B cell (primary cell): ENCODE measurements around the gene TMEM14B. TPM values are rescaled to one million over a fixed set of nuclear protein-coding genes. Genes with fewer than 3 reads are reported as not detected.

Experiments
- ATAC-seq: fragments of 200-7000 bp; cut with Tn5 transposase; one replicate; pipeline ENCODE4 v1.10.0; 2021; ENCODE audit warnings: low read depth, mild to moderate bottlenecking, moderate number of reproducible peaks, moderate library complexity
- CTCF ChIA-PET: fragments of 350-600 bp; sonication (Branson Sonifier 250); formaldehyde crosslinking; loops from one replicate; lab custom pipeline; 2021; ENCODE audit warnings: antibody characterized with exemption, inconsistent platforms; lab: Charles Lee
- POLR2A ChIA-PET: fragments of 350-600 bp; sonication (Branson Sonifier 250); formaldehyde crosslinking; loops from one replicate; lab custom pipeline; 2021; ENCODE audit warnings: antibody characterized with exemption; lab: Charles Lee
- DNase-seq: peaks from one replicate; pipeline ENCODE4 v3.0.0; 2013
- H2AFZ ChIP-seq: 2 replicates; pipeline ENCODE4 v1.6.1; 2012; ENCODE audit warnings: mild to moderate bottlenecking, low read depth, low read length; ENCODE audit not compliant: insufficient read depth, poor library complexity, severe bottlenecking
- H3K27ac ChIP-seq, 2 donors: 1 replicate in 1 of 2; 2 replicates in 1 of 2; pipeline ENCODE4 v1.5.1; 2012 to 2013; ENCODE audit warnings: low read length in 2 of 2, mild to moderate bottlenecking in 2 of 2, moderate library complexity in 1 of 2
- H3K27me3 ChIP-seq, 4 experiments: fragments of 200-600 bp in 1 of 4; sonication (generic) in 1 of 4; replicated peaks in 1 of 4; 1 replicate in 2 of 4; 2 replicates in 2 of 4; pipeline versions ENCODE4 v1.6.1 to v1.7.0; 2013 to 2016; ENCODE audit warnings: low read length in 3 of 4, mild to moderate bottlenecking in 2 of 4, mixed read lengths in 1 of 4, moderate library complexity in 1 of 4; ENCODE audit not compliant: insufficient read depth in 4 of 4, control insufficient read depth in 3 of 4; ENCODE audit errors: control extremely low read depth in 1 of 4
- H3K36me3 ChIP-seq, 2 experiments: replicated peaks in 1 of 2; 1 replicate in 1 of 2; 2 replicates in 1 of 2; pipeline versions ENCODE4 v1.6.1 to v1.7.1; 2013; ENCODE audit warnings: low read length in 1 of 2; ENCODE audit not compliant: insufficient read depth in 2 of 2, control insufficient read depth in 1 of 2; ENCODE audit errors: control extremely low read depth in 1 of 2, extremely low read depth in 1 of 2
- H3K4me1 ChIP-seq, 2 donors: fragments of 200-600 bp in 1 of 2; sonication (generic) in 1 of 2; 1 replicate in 1 of 2; 2 replicates in 1 of 2; pipeline versions ENCODE4 v1.5.1 to v1.6.1; 2013 to 2017; ENCODE audit warnings: low read length in 2 of 2; ENCODE audit not compliant: control insufficient read depth in 2 of 2, insufficient read depth in 2 of 2
- H3K4me2 ChIP-seq: replicated peaks from 2 replicates; pipeline ENCODE3; 2012; ENCODE audit warnings: mild to moderate bottlenecking, low read depth, low read length; ENCODE audit not compliant: poor library complexity, severe bottlenecking
- H3K4me3 ChIP-seq, 5 experiments: fragments of 200-600 bp in 1 of 5; sonication (generic) in 1 of 5; 1 replicate in 3 of 5; 2 replicates in 2 of 5; pipeline versions ENCODE4 v1.5.1 to v1.7.0; 2011 to 2016; ENCODE audit warnings: low read length in 4 of 5, mild to moderate bottlenecking in 4 of 5, low read depth in 2 of 5, control low read depth in 1 of 5, moderate library complexity in 1 of 5; ENCODE audit not compliant: insufficient read depth in 1 of 5; ENCODE audit errors: control extremely low read depth in 1 of 5, extremely low read depth in 1 of 5
- H3K79me2 ChIP-seq: fragments of 200-600 bp; sonication (generic); one replicate; pipeline ENCODE4 v1.6.0; 2016; ENCODE audit warnings: low read length; ENCODE audit not compliant: control insufficient read depth, insufficient read depth
- H3K9ac ChIP-seq: fragments of 200-600 bp; sonication (generic); 2 replicates; pipeline ENCODE4 v1.6.1; 2017; ENCODE audit warnings: mild to moderate bottlenecking, low read length, moderate library complexity
- H3K9me3 ChIP-seq, 3 donors: one replicate each; pipeline versions ENCODE4 v1.6.1 to v1.7.1; 2013; ENCODE audit warnings: low read length in 2 of 3; ENCODE audit not compliant: control insufficient read depth in 2 of 3, insufficient read depth in 1 of 3; ENCODE audit errors: control extremely low read depth in 1 of 3
- H4K20me1 ChIP-seq: 2 replicates; pipeline ENCODE4 v1.6.0; 2012; ENCODE audit warnings: mild to moderate bottlenecking, low read length; ENCODE audit not compliant: insufficient read depth, control insufficient read depth, poor library complexity, severe bottlenecking
- H3K27ac Mint-ChIP-seq: one replicate; pipeline ENCODE4 v1.8.0; 2021; ENCODE audit warnings: mixed read lengths
- H3K27me3 Mint-ChIP-seq: one replicate; pipeline ENCODE4 v1.8.0; 2021; ENCODE audit warnings: mixed read lengths
- H3K4me1 Mint-ChIP-seq: one replicate; pipeline ENCODE4 v1.8.0; 2021; ENCODE audit warnings: mixed read lengths
- H3K4me3 Mint-ChIP-seq: one replicate; pipeline ENCODE4 v1.8.0; 2021; ENCODE audit warnings: mixed read lengths
- H3K9me3 Mint-ChIP-seq: one replicate; pipeline ENCODE4 v1.8.0; 2022; ENCODE audit warnings: mixed read lengths; ENCODE audit not compliant: insufficient read depth
- EZH2 ChIP-seq: IDR thresholded peaks from 2 replicates; pipeline ENCODE4 v1.6.1; 2012; ENCODE audit warnings: borderline replicate concordance, low read depth, mild to moderate bottlenecking, moderate library complexity, low read length; ENCODE audit not compliant: insufficient read depth, poor library complexity, severe bottlenecking
- WGBS: methylation state at CpG from one replicate; pipeline ENCODE4 v1.1.5; 2013; ENCODE audit warnings: missing lambda C conversion rate; ENCODE audit not compliant: insufficient coverage; 5-methylcytosine and 5-hydroxymethylcytosine counted together
- intact Hi-C: fragments of 100-400 bp; cut with micrococcal nuclease; formaldehyde crosslinking; loops from one replicate; pipeline ENCODE4 v1.10.0; 2022
- polyA plus RNA-seq: library from polyadenylated mRNA; depleted of rRNA; stranded (reverse); fragments of >200 nt; gene quantifications from 2 replicates; pipeline ENCODE4 v1.2.3, GENCODE V29; 2012
- total RNA-seq, 2 donors: library from RNA; stranded (reverse); fragments of 120-200 nt in 1 of 2; gene quantifications; 1 replicate in 1 of 2; 2 replicates in 1 of 2; pipeline versions ENCODE4 v1.2.3 to v1.2.4, GENCODE V29; 2013 to 2022
- TF ChIP-seq, protein P1 (sequence below): fragments of 200-600 bp; IDR thresholded peaks from one replicate; pipeline ENCODE4 v1.8.0; 2022; ENCODE audit warnings: antibody characterized with exemption, mild to moderate bottlenecking

The TMEM14B gene
- total and polyA plus RNA-seq, 2 donors (not counting 1 experiment from before 2014, with no cell fraction given) = 40.8 to 58.5 TPM

GRCh38 chr6:10725716-10726115 is 21.9 kb upstream of the TMEM14B start:
- Mint-ChIP-seq H3K27ac (peak overlapping the region; percentile 46), H3K9me3 (no peaks in the 10 kb centered on the region), H3K27me3 (no peaks in the 10 kb centered on the region), H3K4me1 (peaks cover 39% of the 10 kb centered on the region), H3K4me3 (no peak overlapping the region)
- DNase-seq = no peak
- TF ChIP-seq EZH2 = no peak
- TF ChIP-seq, protein P1, sequence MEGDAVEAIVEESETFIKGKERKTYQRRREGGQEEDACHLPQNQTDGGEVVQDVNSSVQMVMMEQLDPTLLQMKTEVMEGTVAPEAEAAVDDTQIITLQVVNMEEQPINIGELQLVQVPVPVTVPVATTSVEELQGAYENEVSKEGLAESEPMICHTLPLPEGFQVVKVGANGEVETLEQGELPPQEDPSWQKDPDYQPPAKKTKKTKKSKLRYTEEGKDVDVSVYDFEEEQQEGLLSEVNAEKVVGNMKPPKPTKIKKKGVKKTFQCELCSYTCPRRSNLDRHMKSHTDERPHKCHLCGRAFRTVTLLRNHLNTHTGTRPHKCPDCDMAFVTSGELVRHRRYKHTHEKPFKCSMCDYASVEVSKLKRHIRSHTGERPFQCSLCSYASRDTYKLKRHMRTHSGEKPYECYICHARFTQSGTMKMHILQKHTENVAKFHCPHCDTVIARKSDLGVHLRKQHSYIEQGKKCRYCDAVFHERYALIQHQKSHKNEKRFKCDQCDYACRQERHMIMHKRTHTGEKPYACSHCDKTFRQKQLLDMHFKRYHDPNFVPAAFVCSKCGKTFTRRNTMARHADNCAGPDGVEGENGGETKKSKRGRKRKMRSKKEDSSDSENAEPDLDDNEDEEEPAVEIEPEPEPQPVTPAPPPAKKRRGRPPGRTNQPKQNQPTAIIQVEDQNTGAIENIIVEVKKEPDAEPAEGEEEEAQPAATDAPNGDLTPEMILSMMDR = no peak
- Histone ChIP-seq H4K20me1 (no peaks in the 10 kb centered on the region), H3K36me3 (peaks cover 2 to 21% of the 10 kb centered on the region in 2 experiments), H3K4me1 (peaks cover 16 to 22% of the 10 kb centered on the region in 2 donors), H3K9me3 (peaks cover 0 to 2% (median 0%) of the 10 kb centered on the region in 3 donors), H3K4me2 (no peak overlapping the region), H3K9ac (no peak overlapping the region), H3K27me3 (no peaks in the 10 kb centered on the region), H3K4me3 (no peak overlapping the region), H3K79me2 (peaks cover 26% of the 10 kb centered on the region), H2AFZ (no peak overlapping the region), H3K27ac (no peak overlapping the region)
- 98% methylated on average over 7 of the region's 9 CpGs for WGBS
- intact Hi-C loops = no loop called here
- no peak for ATAC-seq
- ChIA-PET POLR2A (no interaction called here), CTCF (no interaction called here)

DNA sequence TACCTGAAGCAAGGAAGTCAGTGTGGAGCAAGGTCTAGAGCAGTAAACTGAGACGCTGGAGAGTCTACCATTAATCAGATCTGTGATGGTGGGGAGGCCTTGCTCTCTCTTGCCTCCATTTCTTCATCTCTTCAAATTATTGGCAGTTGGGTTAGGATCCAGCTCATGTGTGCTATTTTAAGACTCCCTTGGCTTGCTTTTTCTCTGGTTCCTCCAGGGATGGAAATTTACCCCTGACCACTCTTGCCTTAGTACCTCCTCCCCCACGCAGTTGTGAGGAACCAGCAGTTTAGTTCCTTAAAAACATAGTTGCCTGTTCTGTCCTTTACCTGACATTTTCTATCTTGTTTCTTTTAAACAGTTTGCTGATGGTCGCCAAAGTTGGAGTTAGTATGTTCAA is 17.4 kb upstream of the TMEM14B start:
- POLR2A ChIA-PET = no interaction called here
- Histone ChIP-seq H3K27ac (peak overlapping the region in 1 of 2 donors; percentile 6), H3K4me2 (no peak overlapping the region), H3K27me3 (no peaks in the 10 kb centered on the region), H3K79me2 (peaks cover 10% of the 10 kb centered on the region), H4K20me1 (no peaks in the 10 kb centered on the region), H2AFZ (no peak overlapping the region), H3K4me1 (no peaks in the 10 kb centered on the region), H3K36me3 (peaks cover 2 to 21% of the 10 kb centered on the region in 2 experiments), H3K9me3 (no peaks in the 10 kb centered on the region), H3K4me3 (no peak overlapping the region), H3K9ac (no peak overlapping the region)
- Mint-ChIP-seq H3K27me3 (no peaks in the 10 kb centered on the region), H3K4me1 (peaks cover 9% of the 10 kb centered on the region), H3K4me3 (no peak overlapping the region), H3K27ac (no peak overlapping the region), H3K9me3 (no peaks in the 10 kb centered on the region)
- no peak for ATAC-seq
- intact Hi-C loops = no loop called here
- CTCF ChIA-PET = no interaction called here
- WGBS = 67% methylated on average over 1 of the region's 3 CpGs
- TF ChIP-seq, protein P1 = no peak
- TF ChIP-seq EZH2 = no peak
- no peak for DNase-seq
